Measurements from ENCODE around the gene PRKD2.

- TF ChIP-seq CTCF (IDR thresholded peaks at IDR 0.05; ENCODE audit: low read depth, low read length): no peak
- no peak for TF ChIP-seq EZH2phosphoT487 (IDR thresholded peaks at IDR 0.05; ENCODE audit: low read depth)
Measured at GRCh38 chr19:46761418-46761831, 44.5 kb upstream of the PRKD2 start.

Data from OCI-LY3 (cell line).